LNCaP clone FGC (cell line): ENCODE data around the gene ZNF500.

Experiments
- DNase-seq: peaks from one replicate; pipeline ENCODE4 v3.0.0-alpha.2; 2011; ENCODE audit warnings: low read depth
- H3K4me3 ChIP-seq: 2 replicates; pipeline ENCODE4 v1.5.1; 2011; ENCODE audit warnings: mild to moderate bottlenecking, low read depth, low read length, control low read depth
- TF ChIP-seq, protein P1 (sequence below): IDR thresholded peaks from 2 replicates; pipeline ENCODE4 v1.5.1; 2012; ENCODE audit warnings: mild to moderate bottlenecking; ENCODE audit not compliant: control insufficient read depth, insufficient read depth; ENCODE audit errors: extremely low read depth

ZNF500 gene

DNA sequence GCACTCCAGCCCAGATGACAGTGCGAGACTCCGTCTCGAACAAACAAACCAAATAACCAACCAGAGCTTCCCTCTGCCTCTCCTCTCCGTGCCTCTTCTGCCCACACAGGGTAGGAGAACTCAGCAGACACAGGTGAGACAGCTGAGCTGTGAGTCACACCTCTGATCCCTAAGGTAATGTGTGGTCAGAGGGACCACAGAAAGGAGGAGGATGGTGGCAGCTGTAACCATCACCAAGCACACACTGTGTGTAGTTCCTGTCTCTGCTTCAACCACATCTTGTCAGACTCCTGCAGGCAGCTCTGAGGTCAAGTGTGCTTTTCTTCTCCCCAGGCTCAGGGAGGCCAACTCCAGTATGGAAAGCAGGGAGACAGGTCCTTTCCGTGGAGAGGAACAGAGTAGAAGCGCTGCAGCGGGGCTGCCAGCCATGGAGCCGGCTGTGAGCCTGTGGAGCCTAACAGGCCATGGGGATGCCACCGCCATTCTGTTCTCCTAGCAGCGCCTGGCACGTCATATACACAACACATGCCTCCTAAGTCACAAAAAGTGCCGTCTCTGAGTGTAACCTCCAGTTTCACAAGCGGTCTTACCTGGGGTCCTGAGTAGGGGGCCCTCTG, 66.5 kb downstream of the ZNF500 start:
- no peak for DNase-seq
- no peak overlapping the region for H3K4me3 ChIP-seq
- TF ChIP-seq, protein P1, sequence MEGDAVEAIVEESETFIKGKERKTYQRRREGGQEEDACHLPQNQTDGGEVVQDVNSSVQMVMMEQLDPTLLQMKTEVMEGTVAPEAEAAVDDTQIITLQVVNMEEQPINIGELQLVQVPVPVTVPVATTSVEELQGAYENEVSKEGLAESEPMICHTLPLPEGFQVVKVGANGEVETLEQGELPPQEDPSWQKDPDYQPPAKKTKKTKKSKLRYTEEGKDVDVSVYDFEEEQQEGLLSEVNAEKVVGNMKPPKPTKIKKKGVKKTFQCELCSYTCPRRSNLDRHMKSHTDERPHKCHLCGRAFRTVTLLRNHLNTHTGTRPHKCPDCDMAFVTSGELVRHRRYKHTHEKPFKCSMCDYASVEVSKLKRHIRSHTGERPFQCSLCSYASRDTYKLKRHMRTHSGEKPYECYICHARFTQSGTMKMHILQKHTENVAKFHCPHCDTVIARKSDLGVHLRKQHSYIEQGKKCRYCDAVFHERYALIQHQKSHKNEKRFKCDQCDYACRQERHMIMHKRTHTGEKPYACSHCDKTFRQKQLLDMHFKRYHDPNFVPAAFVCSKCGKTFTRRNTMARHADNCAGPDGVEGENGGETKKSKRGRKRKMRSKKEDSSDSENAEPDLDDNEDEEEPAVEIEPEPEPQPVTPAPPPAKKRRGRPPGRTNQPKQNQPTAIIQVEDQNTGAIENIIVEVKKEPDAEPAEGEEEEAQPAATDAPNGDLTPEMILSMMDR: no peak

DNA sequence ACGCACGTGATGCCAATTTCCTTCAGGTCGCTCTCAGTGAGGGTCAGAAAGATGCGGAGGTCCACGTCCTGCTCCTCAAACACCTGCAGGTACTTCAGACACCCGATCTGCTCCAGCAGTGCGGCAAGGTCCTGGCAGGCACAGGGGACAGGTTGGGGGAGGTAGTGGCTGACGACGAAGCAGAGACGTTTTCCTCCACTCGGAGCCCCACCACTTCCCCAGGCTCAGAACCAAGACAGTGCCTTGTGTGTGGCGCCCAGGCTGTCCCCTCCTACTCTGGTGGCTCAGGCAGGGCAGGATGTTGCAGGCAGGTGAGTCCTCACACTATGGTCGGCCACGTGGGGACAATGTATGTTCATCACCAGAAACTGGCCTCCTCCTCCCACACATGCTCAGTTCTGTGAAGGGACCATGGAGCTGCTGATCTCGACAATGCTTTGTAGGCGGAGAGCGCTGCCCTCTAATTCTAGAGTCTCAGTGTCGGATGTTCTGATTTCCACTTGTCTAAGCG, 67.9 kb downstream of the ZNF500 start:
- H3K4me3 ChIP-seq: no peak overlapping the region
- TF ChIP-seq, protein P1: no peak
- DNase-seq: no peak

DNA sequence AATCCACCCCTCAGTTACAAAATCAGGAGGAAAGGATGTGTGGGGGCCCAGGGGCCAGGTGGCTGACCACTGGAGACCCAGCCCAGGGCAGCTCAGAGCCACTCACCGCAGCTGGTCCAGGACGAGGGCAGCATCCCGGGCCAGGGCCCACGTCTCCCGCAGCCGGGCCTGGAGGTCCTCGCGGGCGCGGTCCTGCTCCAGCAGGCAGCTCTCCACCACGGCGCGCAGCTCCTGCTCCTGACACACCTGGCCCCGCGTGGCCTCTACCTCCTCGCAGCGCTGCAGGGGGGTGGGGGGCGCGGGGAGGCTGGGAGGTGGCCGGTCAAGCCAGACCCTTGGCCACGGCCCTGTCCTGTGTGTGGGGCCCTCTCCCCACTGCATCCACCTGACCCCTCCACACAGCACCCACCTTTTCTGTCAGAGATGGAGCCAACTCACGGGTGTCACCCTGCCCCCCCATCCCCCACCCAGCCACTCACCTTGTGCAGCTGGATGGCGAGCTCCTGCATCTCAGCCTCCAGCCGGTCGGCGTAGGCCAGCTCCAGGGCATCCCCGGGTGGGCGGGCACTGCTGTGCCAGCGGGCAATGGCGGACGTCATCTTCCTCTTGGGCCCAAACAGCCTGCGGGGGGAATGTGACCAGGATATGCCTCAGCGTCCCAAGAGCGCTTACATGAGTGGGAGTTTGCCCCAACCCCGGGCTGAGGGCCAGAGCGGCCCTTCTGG, 68.5 kb downstream of the ZNF500 start:
- no peak for DNase-seq
- TF ChIP-seq, protein P1: no peak

More for the DNA sequence above, 68.5 kb downstream of the ZNF500 start:
- H3K4me3 ChIP-seq: no peak overlapping the region
